Measurements from ENCODE around the gene HOXD4. TPM values are rescaled to one million over a fixed set of nuclear protein-coding genes. Genes with fewer than 3 reads are reported as not detected.
A peak's percentile ranks its signal among the peaks of the same experiment; 100 is the strongest.

The HOXD4 gene
- polyA plus RNA-seq, 1 donor, result 60.4 TPM

GRCh38 chr2:176125772-176126054, 25.6 kb upstream of the HOXD4 start:
- no peak for DNase-seq

DNA sequence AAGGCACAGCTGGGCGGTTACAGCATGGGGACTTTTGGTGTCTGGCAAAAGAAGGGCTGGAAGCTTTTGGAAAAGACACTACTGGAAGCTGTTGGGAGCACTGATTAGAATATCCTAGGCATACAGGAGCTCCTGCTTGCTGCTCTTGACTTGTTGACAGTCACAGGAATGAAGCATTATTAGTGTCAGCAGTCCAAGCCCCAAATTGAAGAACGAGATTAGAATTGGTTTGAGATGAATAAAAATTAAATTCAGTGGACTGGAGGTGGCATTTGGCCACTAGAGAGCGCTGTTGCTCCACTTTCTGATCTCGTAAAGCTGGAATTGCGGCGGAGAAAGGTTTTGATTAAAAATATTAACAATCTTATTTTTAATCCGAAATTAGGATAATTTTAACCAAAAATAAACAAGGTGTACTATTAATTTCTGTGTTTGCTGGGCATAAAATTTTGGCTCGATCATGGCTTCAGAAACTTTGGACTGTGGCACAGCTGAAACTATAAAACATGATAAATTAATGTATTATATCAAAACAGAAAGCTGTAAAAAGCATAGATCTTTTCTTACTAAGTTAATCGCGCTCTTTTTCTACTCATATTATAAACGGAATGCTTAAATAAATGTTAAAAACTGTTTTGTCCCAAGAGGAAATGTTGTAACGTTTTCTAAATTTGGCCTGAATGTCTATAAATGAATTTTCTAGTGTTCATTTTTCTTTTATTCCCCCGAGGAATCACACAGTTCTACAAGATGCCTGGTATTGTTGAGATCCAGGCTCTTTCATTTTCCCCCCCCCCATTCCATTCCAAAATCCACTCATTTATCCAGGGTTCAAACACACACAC, 24.2 kb upstream of the HOXD4 start:
- no peak for DNase-seq

GRCh38 chr2:176127774-176128072, 23.6 kb upstream of the HOXD4 start:
- DNase-seq, result no peak

- no peak for DNase-seq
These were observed 23.0 kb upstream of the HOXD4 start for GRCh38 chr2:176128172-176128981.

- no peak for DNase-seq
These were observed 22.2 kb upstream of the HOXD4 start, which contains the start of gene HOXD8 for GRCh38 chr2:176128982-176129796. HOXD8 (plus strand) TSS chr2:176129705; CDS start chr2:176130367, 662 bp downstream.

DNA sequence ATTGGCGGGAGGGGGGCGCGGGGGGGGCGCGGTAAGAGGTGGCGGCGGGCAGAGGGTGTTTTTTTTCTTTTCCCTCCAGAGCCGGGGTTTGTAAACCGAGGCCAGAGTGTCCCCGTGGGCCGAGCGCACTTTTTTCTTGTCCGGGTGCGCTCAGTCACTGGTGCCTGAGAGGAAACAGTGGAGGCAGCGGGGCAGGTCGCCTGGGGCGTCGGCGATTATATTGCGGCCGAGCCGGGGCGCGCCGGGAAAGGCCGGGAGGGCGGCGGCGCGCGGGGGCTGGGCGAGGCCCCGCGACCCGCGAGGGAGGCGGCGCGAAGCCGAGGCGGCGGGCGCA, 21.6 kb upstream of the HOXD4 start:
- DNase-seq, result no peak

DNA sequence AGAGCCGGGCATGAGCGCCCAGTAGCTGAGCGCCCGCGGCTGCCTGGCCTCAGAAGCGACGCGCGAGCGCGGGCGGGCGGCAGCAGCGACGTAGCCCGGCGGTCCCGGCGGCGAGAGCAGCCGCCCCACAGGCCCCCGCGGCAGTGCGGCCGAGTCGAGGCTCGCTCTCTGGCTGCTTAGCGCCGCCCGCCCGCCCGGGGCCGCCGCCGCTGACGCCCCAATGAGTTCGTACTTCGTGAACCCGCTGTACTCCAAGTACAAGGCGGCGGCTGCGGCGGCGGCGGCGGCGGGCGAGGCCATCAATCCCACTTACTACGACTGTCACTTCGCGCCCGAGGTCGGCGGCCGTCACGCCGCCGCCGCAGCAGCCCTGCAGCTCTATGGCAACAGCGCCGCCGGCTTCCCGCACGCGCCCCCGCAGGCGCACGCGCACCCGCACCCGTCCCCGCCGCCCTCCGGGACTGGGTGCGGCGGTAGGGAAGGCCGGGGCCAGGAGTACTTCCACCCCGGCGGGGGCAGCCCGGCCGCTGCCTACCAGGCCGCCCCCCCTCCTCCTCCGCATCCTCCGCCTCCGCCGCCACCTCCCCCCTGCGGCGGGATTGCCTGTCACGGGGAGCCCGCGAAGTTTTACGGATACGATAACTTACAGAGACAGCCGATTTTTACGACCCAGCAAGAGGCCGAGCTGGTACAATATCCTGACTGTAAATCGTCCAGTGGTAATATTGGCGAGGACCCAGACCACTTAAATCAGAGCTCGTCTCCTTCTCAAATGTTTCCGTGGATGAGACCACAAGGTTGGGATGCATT, 21.0 kb upstream of the HOXD4 start:
- DNase-seq, result peak; percentile 94

GRCh38 chr2:176130957-176131847, 20.1 kb upstream of the HOXD4 start:
- DNase-seq, result no peak

- DNase-seq, result no peak
These were observed 19.5 kb upstream of the HOXD4 start for GRCh38 chr2:176131848-176132158.

GRCh38 chr2:176132205-176133171, 18.9 kb upstream of the HOXD4 start:
- no peak for DNase-seq

GRCh38 chr2:176133389-176133788, 18.0 kb upstream of the HOXD4 start:
- no peak for DNase-seq

GRCh38 chr2:176134035-176134434, 17.3 kb upstream of the HOXD4 start:
- DNase-seq, result no peak

DNA sequence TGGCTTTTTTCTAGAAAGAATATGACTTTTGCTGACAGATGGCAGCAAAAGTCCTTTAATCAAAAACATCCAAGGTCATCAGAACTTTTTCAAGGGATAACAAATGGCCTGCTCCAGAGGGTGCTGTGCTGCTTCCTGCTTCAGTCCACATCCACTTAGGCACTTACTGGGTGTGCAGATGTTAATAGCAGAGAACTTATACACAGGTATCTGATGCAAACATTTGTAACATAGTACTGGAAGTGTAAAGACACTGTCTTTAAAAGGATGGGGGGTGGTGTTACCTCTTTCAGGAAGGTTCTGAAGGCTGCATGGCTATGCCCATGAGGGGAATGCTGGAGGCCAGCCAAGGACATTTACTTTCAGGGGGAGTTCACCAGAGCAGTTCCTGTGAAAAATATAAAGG, 16.3 kb upstream of the HOXD4 start:
- no peak for DNase-seq

GRCh38 chr2:176136374-176137251, 14.7 kb upstream of the HOXD4 start:
- no peak for DNase-seq

GRCh38 chr2:176137252-176137580, 14.1 kb upstream of the HOXD4 start:
- no peak for DNase-seq

GRCh38 chr2:176137906-176138305, 13.4 kb upstream of the HOXD4 start:
- DNase-seq, result no peak

DNA sequence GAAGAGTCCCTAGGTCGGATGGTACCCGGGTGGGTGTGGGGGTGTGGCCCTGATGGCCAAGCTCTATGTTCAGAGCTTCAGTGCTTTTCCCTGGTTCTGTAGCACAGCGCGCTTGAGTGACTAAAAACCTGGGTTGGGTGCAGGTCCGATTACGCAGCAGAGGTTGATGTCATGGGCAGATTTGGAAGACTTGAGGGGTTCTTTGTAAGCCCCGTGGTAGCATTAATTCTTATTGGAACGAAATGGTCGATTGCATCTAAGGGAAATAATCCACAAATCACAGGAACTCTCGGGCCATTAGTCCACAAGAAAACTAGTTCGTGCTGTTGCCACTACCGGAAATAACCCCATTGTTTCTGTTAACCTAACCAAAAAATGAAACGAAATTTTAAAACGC, 12.8 kb upstream of the HOXD4 start:
- DNase-seq, result no peak

DNA sequence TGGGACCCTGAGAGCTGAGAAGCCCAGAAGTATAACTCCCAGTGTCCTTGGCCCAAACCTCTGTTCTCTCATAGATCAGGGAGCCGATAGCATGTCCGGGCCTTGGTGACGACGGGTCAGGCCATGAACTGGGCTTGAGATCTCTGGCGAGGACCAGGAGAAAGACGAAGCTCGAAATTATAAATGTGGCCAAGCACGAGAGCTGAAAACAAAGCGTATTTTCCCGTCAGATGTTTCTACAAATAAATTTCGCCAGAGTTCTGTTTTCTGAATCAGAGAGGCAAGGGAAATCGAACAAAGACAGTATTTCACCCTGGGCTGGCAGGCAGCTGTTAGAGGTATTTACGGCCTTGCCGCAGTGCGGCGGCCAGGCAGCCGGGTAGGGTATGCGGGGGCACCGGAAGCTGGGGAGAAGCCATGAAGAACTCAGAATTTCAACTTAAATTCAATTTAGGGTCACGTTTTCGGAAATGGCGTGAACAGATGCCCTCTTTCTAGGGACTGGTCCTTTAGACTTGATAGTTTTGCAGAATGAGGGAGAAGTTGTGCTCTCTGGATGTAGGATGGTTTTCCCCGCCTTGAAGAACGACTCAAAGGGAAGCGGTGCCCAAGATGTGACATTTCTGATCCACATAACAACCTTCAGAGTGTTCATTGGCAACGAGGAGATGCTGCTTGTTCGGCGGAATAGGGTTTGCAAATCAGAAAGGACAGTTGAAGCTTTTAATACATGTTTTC, 12.3 kb upstream of the HOXD4 start:
- no peak for DNase-seq

All from left kidney (tissue), 2 donors.